Dermis microvascular lymphatic vessel endothelial cell (primary cell): ENCODE measurements around the gene CHMP5. TPM values are rescaled to one million over a fixed set of nuclear protein-coding genes. Genes with fewer than 3 reads are reported as not detected.
A peak's percentile ranks its signal among the peaks of the same experiment; 100 is the strongest.

Experiments
- DNase-seq, 2 donors: peaks; one replicate each; pipeline versions ENCODE4 v3.0.0 to v3.0.0-alpha.2; 2010; ENCODE audit warnings: low read depth in 2 of 2
- total RNA-seq: library from RNA; depleted of rRNA; stranded (reverse); fragments of >200 nt; gene quantifications from 2 replicates; pipeline ENCODE4 v1.2.1, GENCODE V29; 2014

The CHMP5 gene
- total RNA-seq: 66.5 and 69.7 TPM in 2 replicates

DNA sequence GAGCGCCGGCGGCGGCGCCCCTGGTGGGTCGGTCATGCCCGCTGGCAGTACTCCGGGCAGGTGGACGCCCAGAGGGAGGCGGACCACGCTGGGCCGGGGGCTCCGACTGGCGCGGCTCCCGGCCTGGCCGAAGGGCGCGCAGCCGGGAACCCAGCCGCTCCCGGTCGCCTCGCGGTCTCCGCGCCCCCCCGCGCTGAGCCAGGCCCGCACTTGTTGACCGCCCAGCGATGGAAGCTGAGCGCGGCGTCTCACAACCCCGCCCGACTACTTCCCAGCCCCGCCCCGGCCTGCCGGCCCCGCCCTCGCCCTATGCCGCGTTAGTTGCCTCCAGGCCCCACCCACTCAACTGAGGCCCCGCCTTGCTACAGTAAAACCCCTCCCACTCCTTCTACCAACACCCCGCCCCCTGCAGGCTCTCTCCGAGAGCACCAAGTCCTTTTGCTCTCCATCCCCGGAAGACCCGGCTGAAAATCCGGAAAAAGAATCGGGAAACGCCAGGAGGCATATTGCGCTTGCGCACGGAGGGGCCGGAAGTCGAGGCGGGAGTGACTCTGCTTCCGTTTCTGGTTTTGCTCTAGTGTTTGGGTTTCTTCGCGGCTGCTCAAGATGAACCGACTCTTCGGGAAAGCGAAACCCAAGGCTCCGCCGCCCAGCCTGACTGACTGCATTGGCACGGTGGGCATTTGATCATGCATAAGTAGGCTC lies at the start of gene CHMP5, which contains the start of gene BAG1:
TSS of gene CHMP5 (plus strand) at position 577 of the 705 bp plus-strand sequence. CDS start at position 607, 30 bp downstream.
TSS of gene BAG1 (minus strand) at position 236 of the 705 bp plus-strand sequence.
- DNase-seq: peak; percentile 97 to 100

DNA sequence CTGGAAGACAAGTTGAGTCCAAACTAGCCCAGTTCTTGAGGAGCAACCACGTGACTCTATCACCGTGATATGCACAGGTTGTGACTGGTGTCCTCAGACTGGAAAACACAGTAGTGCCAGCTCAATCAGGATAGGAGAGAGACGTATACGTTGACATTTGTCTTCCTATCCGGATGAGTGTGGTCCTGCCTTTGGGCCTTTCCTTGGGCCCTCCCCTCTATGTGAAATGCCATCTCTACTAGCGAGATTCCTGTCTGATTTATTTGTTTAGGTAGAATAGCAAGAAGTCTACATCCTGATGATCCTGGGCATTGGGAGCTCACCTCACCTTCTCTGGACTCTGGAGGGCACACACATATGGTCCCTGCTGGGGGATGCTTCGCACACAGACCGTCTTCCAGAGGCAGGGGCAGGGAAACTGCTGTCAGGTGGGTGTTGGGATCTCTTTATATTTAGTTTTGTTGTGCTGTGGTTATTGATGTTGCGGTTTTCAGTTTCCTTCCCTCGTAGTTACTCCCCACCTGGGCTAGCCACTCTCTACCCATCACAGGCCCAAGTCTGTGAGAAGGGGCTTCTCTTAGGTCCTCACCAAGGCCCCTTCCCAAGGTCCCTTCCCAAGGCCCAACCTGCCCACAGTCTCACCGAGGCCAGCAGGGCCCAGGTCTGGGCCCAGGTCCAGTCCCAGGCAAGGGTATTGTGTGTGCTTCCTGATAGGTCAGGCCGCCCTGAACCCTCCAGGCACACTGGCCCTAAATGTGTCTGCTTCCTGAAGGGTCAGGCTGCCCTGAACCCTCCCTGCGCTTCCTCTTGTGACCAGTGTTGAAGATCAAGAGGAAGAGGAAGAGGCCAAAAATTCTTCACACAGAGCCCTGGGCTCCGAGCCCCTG lies 43.9 kb upstream of the CHMP5 start:
- peak in 1 of 2 donors; percentile 30 for DNase-seq

GRCh38 chr9:33221568-33221884 lies 43.3 kb upstream of the CHMP5 start:
- DNase-seq: no peak

- no peak for DNase-seq
Observed at GRCh38 chr9:33222031-33222430, 42.8 kb upstream of the CHMP5 start.

- no peak for DNase-seq
Observed at GRCh38 chr9:33223696-33224095, 41.2 kb upstream of the CHMP5 start.

DNA sequence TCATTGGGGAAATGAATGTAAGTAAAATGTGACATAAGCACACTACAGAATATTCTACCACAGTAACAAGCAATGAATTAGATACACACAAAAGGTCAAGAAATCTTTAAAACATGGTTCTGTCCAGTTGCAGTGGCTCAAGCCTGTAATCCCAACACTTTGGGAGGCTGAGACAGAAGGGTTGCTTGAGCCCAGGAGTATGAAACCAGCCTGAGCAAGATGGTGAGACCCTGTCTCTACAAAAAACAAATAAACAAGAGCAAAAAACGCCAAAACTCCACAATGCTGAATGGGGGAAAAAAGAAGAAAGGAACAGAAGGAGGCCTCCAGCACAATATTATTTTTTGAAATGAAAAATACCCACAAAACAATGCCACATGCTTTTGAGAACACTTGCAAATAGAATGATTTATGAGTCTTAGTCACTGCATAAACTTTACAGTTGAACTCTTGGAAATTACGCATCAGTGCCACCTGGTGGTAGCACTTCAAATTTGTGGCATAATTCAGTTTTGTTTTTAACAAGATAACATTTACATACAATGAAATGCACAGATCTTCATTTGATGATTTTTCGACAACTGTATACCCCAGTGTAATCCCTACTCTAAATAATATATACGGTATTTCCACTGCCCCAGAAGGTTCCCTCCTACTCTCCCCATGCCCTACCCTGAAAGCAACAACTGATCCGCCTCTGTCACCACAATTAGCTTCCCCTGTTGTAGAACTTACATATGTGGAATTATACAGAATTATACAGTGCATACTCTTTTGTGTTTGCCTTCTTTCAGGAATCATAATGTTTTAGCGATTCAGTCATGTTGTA lies 39.3 kb upstream of the CHMP5 start:
- peak; percentile 75 to 84 for DNase-seq

DNA sequence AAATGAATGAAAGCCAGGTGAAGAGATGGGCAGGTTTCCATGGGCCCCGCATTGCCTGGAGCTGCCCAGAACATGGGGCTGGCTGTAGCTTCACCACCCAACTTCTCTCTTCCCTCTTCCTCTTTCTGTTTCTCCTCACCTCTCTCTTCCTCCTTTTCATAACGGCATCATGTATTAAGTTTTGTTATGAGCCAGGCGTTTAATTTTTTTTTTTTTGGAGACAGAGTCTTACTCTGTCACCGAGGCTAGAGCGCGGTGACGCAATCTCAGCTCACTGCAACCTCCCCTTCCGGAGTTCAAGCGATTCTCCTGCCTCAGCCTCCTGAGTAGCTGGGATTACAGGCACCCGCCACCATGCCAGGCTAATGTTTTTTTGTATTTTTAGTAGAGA lies 37.8 kb upstream of the CHMP5 start:
- no peak for DNase-seq

DNA sequence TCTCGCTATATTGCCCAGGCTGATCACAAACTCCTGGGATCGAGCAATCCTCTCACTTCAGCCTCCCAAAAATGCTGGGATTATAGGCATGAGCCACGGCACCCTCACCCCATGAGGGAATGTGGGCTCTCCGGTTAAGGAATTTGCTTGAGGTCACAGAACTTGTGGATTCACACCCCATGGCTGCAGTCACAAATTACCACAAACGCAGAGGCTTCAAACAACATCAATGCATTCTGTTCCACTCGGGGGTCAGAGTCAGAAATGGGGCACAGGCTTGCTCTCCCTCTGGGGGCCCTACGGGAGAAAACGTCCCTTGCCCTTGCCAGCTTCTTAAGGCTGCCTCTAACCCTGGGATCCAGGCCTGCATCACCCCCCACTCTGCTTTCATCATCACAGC lies 37.1 kb upstream of the CHMP5 start:
- DNase-seq: no peak

DNA sequence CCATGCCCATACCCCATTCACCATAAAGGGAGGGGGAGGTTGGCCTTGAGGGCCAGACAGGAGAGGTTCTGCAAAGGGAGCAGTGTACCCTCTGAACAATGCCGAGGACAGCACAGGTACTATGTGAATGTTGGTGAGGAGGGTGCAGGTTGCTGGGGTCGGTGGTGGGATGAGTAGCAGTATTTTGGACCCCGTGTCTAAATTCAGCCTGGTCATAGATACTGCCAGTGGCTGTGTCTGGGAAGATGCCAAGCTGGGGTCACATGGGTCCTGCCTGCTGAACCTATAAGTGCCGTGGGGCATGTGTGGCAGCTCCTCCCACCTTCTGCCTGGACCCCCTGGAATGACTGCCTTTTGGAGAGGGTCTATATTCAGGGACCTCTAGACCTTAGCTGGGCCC lies 36.2 kb upstream of the CHMP5 start:
- DNase-seq: no peak

DNA sequence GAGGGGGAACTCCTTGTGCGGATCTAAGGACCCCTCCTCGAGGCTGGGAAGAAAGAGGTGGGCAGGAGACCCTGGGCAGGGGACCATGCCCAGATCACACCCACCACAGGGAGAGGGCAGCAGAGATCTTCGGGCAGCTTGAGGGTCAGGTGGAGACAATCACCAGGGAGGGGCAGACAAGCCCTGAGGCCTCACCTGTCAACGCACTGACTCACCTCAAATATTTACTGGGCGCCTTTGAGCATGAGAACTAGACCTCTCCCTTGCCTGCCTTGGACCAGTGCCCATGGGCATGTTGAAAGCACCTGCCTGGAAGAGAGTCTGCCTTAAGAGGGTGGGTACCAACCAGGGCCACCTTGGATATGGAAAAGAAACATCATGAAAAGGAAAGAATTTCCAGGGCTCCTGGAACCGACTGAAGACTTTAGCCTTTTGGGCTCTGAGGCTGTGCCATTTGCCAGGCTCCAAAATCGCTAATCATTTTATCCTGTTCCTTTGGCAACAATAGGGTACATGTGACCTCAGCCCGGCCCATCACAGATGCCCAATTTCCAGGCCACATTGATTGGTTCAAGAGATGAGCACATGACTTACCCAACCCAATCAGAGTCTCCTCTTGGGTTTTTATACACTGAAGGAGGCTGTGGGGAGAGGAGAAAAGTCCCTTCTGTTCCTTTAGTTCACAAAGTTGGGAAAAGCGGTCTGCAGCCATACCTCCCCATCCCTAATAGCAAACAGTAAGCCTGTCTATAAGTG lies 35.3 kb upstream of the CHMP5 start:
- no peak for DNase-seq

- no peak for DNase-seq
Observed at GRCh38 chr9:33230756-33231622, 33.9 kb upstream of the CHMP5 start.

DNA sequence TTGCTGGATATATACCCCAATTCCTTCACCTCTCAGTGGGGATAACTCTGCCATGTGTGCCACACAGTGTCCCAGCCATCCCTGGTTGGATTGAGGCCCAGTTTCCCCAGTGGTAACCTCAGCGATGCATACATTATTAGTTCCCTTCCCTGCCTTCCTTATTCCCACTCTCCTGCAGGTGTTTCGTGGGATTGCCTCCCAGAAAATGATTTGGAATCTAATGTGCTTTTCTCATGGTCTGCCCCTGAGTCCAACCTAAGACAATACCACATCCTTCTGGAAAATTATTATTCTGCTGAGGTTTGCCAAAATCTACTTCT lies 33.3 kb upstream of the CHMP5 start:
- DNase-seq: no peak

- no peak for DNase-seq
Observed at GRCh38 chr9:33232815-33233214, 32.0 kb upstream of the CHMP5 start.

DNA sequence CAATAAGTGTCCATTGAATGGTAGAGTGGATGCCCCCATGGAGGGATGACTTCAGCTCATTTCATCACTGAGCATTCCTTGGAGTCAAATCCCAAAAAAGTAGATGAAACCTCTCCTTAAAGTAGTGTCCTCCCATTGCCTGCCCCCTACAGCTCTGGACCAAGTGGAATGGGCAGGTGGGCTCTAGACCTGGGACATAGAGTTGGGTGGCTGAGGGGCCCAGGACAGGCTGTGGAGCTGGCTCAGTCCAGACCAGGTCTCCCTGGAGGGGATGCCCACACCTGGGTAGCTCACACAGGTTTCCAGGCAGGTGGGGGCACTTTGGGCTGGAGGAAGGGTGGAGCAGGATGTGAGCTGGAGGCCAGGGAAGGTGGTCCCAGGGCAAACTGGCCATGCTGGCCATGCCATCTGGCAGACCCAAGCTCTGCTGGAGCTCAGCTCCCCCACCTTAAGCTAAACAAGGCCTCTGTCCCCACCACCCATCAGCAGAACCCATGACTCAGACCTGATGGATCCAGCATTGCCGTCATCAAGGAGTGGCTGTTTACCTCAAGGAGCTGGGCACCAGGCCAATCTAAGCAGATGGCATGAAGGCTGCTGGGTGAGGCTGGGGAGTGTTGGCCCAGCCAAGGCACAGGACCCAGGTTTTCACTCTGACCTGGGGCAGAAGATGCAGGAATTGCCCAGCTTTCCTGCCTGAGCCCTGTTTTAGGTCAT lies 31.1 kb upstream of the CHMP5 start:
- peak in 1 of 2 donors; percentile 65 for DNase-seq

DNA sequence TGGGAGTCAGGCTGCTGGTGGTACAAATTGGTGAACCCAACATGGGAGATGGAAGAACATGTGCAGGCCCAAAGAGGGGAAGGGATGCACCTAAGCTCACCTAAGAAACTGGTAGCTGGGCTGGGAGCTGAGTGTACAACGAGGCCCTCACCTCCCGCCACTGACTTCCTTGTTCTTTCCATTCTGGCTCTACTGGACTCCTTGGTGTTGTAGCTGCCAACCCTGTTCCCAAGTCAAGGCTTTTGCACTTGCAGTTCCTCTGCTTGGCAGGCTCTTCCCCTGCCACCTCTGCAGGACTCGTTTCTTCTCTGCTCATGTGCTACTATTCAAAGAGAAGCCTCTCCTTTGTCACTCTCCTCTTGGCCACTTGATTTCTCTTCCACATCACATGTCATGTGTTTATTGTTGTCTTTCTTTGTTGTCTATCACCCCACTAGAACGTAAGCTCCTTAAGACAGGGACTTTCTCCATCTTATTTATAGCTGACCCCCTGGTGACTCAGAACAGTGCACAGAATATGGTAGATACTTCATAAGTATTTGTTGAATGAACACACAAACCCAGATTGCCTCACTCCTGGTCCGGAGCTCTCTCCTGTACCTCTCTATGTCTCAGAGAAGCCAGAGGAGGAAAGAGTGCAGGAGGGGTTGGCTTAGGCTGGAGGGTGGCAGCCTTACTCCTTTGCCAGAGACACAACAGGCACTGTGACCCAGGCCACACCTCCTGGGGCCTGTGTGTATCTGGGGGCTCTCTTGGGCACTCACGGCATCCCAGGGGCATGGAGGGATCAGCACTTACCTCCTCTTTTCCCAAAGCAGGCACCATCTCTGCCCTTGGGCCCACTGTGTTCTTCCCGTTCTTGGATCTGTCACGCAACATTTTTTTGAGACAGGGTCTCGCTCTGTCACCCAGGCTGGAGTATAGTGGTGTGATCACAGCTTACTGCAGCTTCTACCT lies 30.1 kb upstream of the CHMP5 start:
- DNase-seq: no peak

GRCh38 chr9:33236571-33236970 lies 28.3 kb upstream of the CHMP5 start:
- no peak for DNase-seq

DNA sequence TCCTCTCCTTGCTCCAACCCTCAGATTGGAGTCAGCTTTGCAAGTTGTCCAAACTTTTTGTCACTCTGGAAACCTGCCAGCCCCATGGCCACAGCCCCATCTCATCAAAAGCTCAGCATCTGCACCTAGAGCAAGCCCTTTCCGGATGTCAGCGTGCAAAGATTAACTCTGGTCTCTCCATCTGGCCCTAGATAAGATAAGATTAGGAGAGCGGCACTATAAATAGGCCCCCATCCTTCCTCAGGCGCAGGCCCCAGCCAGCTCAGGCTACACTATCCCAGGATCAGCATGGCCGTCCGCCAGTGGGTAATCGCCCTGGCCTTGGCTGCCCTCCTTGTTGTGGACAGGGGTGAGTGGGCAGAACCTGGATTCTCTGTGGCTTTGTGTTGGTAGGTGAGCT lies 24.9 kb upstream of the CHMP5 start, which contains the start of gene SPINK4:
TSS of gene SPINK4 (plus strand) at position 247 of the 400 bp plus-strand sequence. CDS start at position 289, 42 bp downstream.
- no peak for DNase-seq

- no peak for DNase-seq
Observed at GRCh38 chr9:33241298-33241697, 23.6 kb upstream of the CHMP5 start.
